ENCODE results near the gene INSIG2.

Gene INSIG2

DNA sequence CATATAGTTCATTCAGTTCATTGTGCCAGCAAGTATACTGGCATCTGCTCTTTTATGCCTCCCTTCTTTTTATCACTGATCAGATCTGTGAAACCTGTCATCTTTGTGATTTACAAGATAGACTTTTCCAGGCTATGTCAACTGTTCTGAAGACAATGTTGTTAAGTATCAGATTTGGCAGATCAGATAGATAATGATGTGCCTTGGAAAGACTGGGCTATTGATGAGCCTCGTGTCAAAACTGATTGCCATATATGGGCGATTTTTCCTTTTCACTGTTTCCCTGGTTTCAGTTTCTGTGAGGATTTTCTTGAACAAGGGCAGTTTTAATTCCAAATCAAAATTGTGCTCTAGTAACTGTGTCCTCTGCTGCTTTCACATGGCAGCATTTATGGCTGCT is 26.6 kb downstream of the INSIG2 start:
- no peak for DNase-seq (ENCODE audit: low read depth)
- no peak overlapping the region for H3K4me3 ChIP-seq (ENCODE audit: low read depth, low read length)
- TF ChIP-seq, protein P1, sequence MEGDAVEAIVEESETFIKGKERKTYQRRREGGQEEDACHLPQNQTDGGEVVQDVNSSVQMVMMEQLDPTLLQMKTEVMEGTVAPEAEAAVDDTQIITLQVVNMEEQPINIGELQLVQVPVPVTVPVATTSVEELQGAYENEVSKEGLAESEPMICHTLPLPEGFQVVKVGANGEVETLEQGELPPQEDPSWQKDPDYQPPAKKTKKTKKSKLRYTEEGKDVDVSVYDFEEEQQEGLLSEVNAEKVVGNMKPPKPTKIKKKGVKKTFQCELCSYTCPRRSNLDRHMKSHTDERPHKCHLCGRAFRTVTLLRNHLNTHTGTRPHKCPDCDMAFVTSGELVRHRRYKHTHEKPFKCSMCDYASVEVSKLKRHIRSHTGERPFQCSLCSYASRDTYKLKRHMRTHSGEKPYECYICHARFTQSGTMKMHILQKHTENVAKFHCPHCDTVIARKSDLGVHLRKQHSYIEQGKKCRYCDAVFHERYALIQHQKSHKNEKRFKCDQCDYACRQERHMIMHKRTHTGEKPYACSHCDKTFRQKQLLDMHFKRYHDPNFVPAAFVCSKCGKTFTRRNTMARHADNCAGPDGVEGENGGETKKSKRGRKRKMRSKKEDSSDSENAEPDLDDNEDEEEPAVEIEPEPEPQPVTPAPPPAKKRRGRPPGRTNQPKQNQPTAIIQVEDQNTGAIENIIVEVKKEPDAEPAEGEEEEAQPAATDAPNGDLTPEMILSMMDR (IDR thresholded peaks at IDR 0.05; ENCODE audit: low read depth, low read length, missing control alignments): no peak
- in situ Hi-C loops (cut with HindIII; ENCODE audit: low sequenced_read_pairs): no loop called here

DNA sequence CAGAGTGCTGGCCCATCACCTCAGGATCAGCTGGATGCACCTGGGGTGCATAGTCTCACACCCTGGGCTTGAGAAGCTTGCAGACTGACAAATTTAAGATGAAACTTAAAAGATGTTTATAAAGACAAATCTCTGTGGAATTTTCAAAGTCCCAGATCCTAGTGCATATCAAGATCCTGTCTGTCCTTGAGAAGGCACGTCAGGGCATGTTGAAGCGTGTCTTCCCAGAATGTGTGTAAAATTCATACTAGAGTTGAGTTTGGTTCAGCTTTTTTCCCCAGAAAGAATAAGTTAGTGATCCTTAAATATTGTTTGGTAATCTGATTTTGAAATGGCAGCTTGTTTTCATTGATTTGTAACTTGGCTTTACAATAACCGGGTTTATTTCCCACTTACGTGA is 27.5 kb downstream of the INSIG2 start:
- TF ChIP-seq, protein P1 (IDR thresholded peaks at IDR 0.05; ENCODE audit: low read depth, low read length, missing control alignments): no peak
- in situ Hi-C loops (cut with HindIII; ENCODE audit: low sequenced_read_pairs): no loop called here
- no peak overlapping the region for H3K4me3 ChIP-seq (ENCODE audit: low read depth, low read length)
- DNase-seq (ENCODE audit: low read depth): no peak

DNA sequence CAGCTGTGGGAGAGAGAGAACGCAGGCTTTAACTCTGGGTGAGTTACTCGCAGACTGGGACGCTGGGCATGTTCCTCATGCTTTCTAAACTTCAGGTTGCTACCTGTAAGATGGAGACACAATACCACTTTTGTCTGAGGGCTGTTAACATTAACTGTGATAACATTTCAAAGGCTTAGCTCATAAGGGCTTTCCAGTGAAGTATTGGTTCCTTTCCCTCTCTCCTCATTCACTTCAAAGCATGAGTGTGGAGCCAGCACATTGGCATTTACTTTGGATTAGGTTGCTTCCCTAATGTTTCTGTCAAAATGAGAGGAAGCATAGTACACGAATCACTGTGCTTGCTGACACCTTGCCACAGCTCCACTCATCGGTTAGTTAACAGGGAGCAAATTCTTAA is 30.2 kb downstream of the INSIG2 start:
- in situ Hi-C loops (cut with HindIII; ENCODE audit: low sequenced_read_pairs): no loop called here
- TF ChIP-seq, protein P1 (IDR thresholded peaks at IDR 0.05; ENCODE audit: low read depth, low read length, missing control alignments): no peak
- H3K4me3 ChIP-seq (ENCODE audit: low read depth, low read length): no peak overlapping the region
- DNase-seq (ENCODE audit: low read depth): no peak

DNA sequence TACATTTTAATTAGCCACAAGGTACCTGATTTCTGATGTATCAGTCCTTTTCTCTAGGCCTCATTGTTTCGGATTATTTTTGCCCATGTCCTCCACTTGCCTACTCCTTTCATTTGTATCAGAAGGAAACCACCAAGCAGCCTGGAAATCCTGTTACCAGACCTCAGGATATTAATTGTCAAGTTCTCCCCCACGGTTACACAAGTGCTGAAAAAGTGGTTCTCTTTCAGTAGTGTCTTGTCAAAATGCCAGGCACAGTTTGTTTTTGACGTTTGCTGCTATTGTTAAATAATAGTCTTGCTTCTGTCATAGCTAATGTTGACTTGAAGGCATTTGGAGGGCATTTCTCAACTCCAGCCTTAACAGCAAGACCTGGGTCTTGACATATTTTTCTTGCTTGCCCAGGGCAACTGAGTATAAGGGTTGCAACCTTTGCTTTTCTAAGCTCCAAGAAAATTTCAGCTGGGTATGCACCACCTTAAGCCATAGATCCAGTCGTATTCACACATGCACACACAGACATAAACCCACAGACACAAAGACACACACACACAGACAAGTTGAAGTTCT is 31.0 kb downstream of the INSIG2 start:
- TF ChIP-seq, protein P1 (IDR thresholded peaks at IDR 0.05; ENCODE audit: low read depth, low read length, missing control alignments): no peak
- no peak overlapping the region for H3K4me3 ChIP-seq (ENCODE audit: low read depth, low read length)
- DNase-seq (ENCODE audit: low read depth): no peak
- in situ Hi-C loops (cut with HindIII; ENCODE audit: low sequenced_read_pairs): no loop called here

DNA sequence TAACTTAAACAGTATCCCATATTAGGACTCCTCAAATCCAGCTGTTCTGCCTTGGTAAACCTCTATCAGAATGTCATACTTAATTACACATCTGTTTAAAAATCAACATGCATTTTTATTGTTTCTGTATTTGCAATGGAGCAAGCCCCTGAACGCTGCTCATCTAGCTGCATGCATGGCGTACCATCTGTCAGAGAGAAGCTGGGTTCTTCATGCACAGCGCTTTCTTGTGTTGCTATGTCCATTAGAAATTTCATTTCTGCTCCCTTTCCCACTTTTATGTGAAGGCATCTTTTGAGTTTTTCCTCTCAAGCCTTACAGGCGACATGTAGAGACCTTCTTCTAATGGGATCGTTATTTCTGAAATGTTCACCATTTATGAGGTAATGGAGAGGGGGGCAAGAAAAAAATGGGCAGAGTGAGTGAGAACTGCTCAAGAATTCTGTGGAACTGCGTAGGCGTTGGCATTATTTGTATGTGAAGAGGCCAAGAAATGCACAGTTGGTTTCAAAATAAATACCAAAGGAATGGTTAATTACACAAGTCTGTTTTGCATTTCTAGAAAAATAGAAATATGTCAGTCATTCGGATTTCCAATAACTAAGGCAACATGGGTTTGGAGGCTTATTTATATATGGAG is 31.6 kb downstream of the INSIG2 start:
- TF ChIP-seq, protein P1 (IDR thresholded peaks at IDR 0.05; ENCODE audit: low read depth, low read length, missing control alignments): no peak
- in situ Hi-C loops (cut with HindIII; ENCODE audit: low sequenced_read_pairs): no loop called here
- DNase-seq (ENCODE audit: low read depth): no peak
- no peak overlapping the region for H3K4me3 ChIP-seq (ENCODE audit: low read depth, low read length)

DNA sequence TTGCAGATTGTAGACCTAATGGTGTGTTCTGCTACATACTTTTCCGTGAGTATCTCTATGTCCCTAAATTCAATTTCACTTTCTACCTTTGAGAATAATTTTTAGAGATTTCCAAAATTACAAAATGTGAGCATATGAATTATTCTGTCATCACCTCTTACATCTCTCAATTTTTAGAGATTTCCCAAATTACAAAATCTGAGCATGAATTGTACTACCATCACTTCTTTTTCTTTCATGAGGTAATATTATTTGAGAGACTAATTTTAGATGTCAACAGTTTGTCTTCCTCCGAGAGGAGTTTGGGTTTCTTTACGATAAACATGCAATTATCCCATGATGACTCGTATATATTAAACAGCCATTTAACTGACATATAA is 32.1 kb downstream of the INSIG2 start:
- no peak overlapping the region for H3K4me3 ChIP-seq (ENCODE audit: low read depth, low read length)
- TF ChIP-seq, protein P1 (IDR thresholded peaks at IDR 0.05; ENCODE audit: low read depth, low read length, missing control alignments): no peak
- in situ Hi-C loops (cut with HindIII; ENCODE audit: low sequenced_read_pairs): no loop called here
- no peak for DNase-seq (ENCODE audit: low read depth)

Data from astrocyte of the cerebellum (primary cell).